PFSK-1 (cell line): ENCODE data around the gene POLE4.

ENCODE experiments used
- POLR2AphosphoS5 ChIP-seq: IDR thresholded peaks from 2 replicates; pipeline ENCODE4 v1.6.1; 2012; ENCODE audit warnings: low read depth, mild to moderate bottlenecking, control low read depth, low read length, moderate library complexity
- REST ChIP-seq, 2 experiments: IDR thresholded peaks; 2 replicates each; pipeline versions ENCODE4 v1.6.1 to v1.8.0; 2011 to 2012; ENCODE audit warnings: low read depth in 2 of 2, low read length in 2 of 2, control low read depth in 1 of 2, inconsistent platforms in 1 of 2, mild to moderate bottlenecking in 1 of 2, moderate library complexity in 1 of 2; ENCODE audit not compliant: insufficient read depth in 1 of 2
- SIN3A ChIP-seq: IDR thresholded peaks from 2 replicates; pipeline ENCODE4 v1.6.1; 2012; ENCODE audit warnings: mild to moderate bottlenecking, low read length, moderate library complexity, borderline replicate concordance; ENCODE audit not compliant: insufficient read depth
- TAF1 ChIP-seq: IDR thresholded peaks from 2 replicates; pipeline ENCODE4 v1.6.1; 2012; ENCODE audit warnings: low read length, control low read depth, borderline replicate concordance; ENCODE audit not compliant: insufficient read depth

GRCh38 chr2:74954500-74954874 is 4.0 kb upstream of the POLE4 start:
- TF ChIP-seq POLR2AphosphoS5 (no peak), REST (IDR thresholded peaks at IDR 0.05; ENCODE audit: insufficient read depth in 1 of 2, low read depth in 2 of 2, low read length in 2 of 2) (no peak), SIN3A (no peak), TAF1 (no peak)
